Measurements from ENCODE around the gene IFITM1. TPM values are rescaled to one million over a fixed set of nuclear protein-coding genes. Genes with fewer than 3 reads are reported as not detected.

The IFITM1 gene
- total RNA-seq, 1 donor from 2014 or later = 526 TPM

DNA sequence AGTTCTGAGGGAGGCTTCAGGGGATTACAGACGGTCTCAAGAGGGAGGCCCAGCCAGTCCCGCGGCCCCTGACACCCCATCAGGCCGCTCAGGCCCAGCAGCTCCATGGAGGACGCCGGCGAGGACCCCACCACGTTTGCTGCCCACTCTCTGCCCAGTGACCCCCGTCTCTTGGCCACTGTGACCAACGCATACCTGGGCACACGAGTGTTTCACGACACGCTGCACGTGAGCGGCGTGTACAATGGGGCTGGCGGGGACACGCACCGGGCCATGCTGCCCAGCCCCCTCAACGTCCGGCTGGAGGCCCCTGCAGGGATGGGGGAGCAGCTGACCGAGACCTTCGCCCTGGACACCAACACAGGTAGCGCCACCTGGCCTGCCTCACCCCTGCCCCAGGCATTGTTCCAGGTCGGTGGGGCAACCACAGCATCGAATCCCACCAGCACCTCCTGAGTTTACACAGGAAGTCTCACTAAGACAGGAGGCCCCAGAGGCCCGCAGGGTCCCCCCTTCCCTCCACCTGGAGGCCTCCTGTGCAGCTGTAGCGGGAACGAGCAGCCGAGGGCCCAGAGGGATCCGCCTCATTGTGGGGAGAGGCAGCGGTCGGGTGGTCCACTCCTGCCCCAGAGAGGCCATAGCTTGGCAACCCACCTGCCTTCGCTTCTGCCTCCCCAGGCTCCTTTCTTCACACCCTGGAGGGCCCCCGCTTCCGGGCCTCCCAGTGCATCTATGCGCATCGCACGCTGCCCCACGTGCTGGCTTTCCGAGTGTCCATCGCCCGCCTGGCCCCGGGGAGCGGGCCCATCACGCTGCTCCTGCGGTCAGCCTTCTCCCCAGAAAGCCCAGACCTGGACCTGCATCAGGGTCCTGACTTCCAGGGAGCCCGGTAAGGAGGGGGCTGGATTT, 23.9 kb upstream of the IFITM1 start:
- H2AFZ ChIP-seq (ENCODE audit: low read depth, low read length) = no peak overlapping the region
- H3K79me2 ChIP-seq (ENCODE audit: insufficient read depth, low read length) = no peaks in the 10 kb centered on the region
- H3K9me3 Mint-ChIP-seq (ENCODE audit: unreplicated experiment) = no peaks in the 10 kb centered on the region
- peaks cover 15% of the 10 kb centered on the region for H3K27me3 ChIP-seq (ENCODE audit: insufficient read depth, low read length)
- H3K27ac ChIP-seq (ENCODE audit: low read depth, low read length) = no peak overlapping the region
- H3K4me3 Mint-ChIP-seq (ENCODE audit: unreplicated experiment) = peak overlapping the region; percentile 81
- peak overlapping the region; percentile 65 for H3K4me2 ChIP-seq (ENCODE audit: low read length)
- H3K36me3 Mint-ChIP-seq (ENCODE audit: low read depth, unreplicated experiment) = peaks cover 1% of the 10 kb centered on the region
- FAIRE-seq = no peak
- no peak overlapping the region for H3K9ac ChIP-seq (ENCODE audit: low read length)
- H3K4me1 ChIP-seq (ENCODE audit: insufficient read depth, low read length) = peaks cover 6% of the 10 kb centered on the region
- DNase-seq (ENCODE audit: low read depth) = no peak
- H3K9me3 ChIP-seq (ENCODE audit: insufficient read depth, low read depth, low read length) = no peaks in the 10 kb centered on the region
- H4K20me1 ChIP-seq (ENCODE audit: insufficient read depth, low read length) = no peaks in the 10 kb centered on the region
- H3K27ac Mint-ChIP-seq (ENCODE audit: unreplicated experiment) = no peak overlapping the region
- TF ChIP-seq, protein P1, sequence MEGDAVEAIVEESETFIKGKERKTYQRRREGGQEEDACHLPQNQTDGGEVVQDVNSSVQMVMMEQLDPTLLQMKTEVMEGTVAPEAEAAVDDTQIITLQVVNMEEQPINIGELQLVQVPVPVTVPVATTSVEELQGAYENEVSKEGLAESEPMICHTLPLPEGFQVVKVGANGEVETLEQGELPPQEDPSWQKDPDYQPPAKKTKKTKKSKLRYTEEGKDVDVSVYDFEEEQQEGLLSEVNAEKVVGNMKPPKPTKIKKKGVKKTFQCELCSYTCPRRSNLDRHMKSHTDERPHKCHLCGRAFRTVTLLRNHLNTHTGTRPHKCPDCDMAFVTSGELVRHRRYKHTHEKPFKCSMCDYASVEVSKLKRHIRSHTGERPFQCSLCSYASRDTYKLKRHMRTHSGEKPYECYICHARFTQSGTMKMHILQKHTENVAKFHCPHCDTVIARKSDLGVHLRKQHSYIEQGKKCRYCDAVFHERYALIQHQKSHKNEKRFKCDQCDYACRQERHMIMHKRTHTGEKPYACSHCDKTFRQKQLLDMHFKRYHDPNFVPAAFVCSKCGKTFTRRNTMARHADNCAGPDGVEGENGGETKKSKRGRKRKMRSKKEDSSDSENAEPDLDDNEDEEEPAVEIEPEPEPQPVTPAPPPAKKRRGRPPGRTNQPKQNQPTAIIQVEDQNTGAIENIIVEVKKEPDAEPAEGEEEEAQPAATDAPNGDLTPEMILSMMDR (IDR thresholded peaks at IDR 0.05; ENCODE audit: insufficient read depth, low read depth, low read length) = no peak
- TF ChIP-seq EZH2 (IDR thresholded peaks at IDR 0.05; ENCODE audit: insufficient read depth, low read length) = no peak
- H3K27me3 Mint-ChIP-seq (ENCODE audit: low read depth, unreplicated experiment) = peaks cover 27% of the 10 kb centered on the region
- H3K36me3 ChIP-seq (ENCODE audit: insufficient read depth, low read length) = no peaks in the 10 kb centered on the region
- no peak overlapping the region for H3K4me3 ChIP-seq (ENCODE audit: insufficient read depth, low read depth, low read length)
- no peaks in the 10 kb centered on the region for H3K4me1 Mint-ChIP-seq (ENCODE audit: low read depth, unreplicated experiment)

DNA sequence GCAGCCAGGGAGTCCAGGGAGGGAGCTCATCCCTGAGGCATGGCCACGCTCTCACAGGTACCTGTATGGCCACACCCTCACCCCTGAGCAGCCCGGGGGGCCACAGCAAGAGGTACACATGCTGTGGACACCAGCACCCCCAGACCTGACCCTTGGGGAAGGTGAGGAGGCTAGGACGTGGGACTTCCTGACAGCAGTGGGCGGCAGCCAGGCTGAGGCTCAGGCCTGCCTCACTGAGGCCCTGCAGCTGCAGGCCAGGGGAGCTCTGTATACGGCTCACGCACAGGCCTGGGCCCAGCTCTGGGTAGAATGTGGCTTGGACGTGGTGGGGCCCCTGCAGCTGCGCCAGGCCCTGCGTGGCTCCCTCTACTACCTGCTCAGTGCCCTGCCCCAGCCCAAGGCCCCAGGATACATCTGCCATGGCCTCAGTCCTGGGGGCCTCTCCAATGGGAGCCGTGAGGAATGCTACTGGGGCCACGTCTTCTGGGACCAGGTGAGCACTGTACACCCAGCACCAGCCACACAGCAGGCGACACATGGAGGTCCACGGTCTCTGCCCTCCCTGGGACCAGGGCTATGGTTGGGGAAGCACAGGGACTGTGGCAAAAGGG, 23.1 kb upstream of the IFITM1 start:
- no peak for FAIRE-seq
- Histone ChIP-seq H3K79me2 (ENCODE audit: insufficient read depth, low read length) (no peaks in the 10 kb centered on the region), H3K9ac (ENCODE audit: low read length) (no peak overlapping the region), H3K4me2 (ENCODE audit: low read length) (no peak overlapping the region), H3K27me3 (ENCODE audit: insufficient read depth, low read length) (peaks cover 10% of the 10 kb centered on the region), H3K4me1 (ENCODE audit: insufficient read depth, low read length) (peaks cover 6% of the 10 kb centered on the region), H3K27ac (ENCODE audit: low read depth, low read length) (no peak overlapping the region), H3K9me3 (ENCODE audit: insufficient read depth, low read depth, low read length) (no peaks in the 10 kb centered on the region), H2AFZ (ENCODE audit: low read depth, low read length) (no peak overlapping the region), H3K36me3 (ENCODE audit: insufficient read depth, low read length) (no peaks in the 10 kb centered on the region), H4K20me1 (ENCODE audit: insufficient read depth, low read length) (no peaks in the 10 kb centered on the region), H3K4me3 (ENCODE audit: insufficient read depth, low read depth, low read length) (no peak overlapping the region)
- no peaks in the 10 kb centered on the region for H3K9me3 Mint-ChIP-seq (ENCODE audit: unreplicated experiment)
- peaks cover 4% of the 10 kb centered on the region for H3K36me3 Mint-ChIP-seq (ENCODE audit: low read depth, unreplicated experiment)
- no peak overlapping the region for H3K27ac Mint-ChIP-seq (ENCODE audit: unreplicated experiment)
- TF ChIP-seq, protein P1 (IDR thresholded peaks at IDR 0.05; ENCODE audit: insufficient read depth, low read depth, low read length) = no peak
- TF ChIP-seq EZH2 (IDR thresholded peaks at IDR 0.05; ENCODE audit: insufficient read depth, low read length) = no peak
- peaks cover 23% of the 10 kb centered on the region for H3K27me3 Mint-ChIP-seq (ENCODE audit: low read depth, unreplicated experiment)
- DNase-seq (ENCODE audit: low read depth) = no peak
- peak overlapping the region; percentile 14 for H3K4me3 Mint-ChIP-seq (ENCODE audit: unreplicated experiment)
- no peaks in the 10 kb centered on the region for H3K4me1 Mint-ChIP-seq (ENCODE audit: low read depth, unreplicated experiment)
